HEK293 (cell line): ENCODE results near the gene ARRDC2.
"Not testable (repeated sequence)": the region's sequence is repeated elsewhere in the genome, so short reads cannot be mapped to it uniquely, and the experiment has no call there.

Experiments
- CTCF ChIA-PET: fragments of 350-600 bp; formaldehyde crosslinking; extraction: SDS; loops from one replicate; lab custom pipeline; 2021; ENCODE audit warnings: antibody characterized with exemption; lab: Yijun Ruan, JAX
- POLR2A ChIA-PET: fragments of 300-600 bp; formaldehyde crosslinking; extraction: SDS; loops from one replicate; lab custom pipeline; 2020; ENCODE audit warnings: antibody characterized with exemption, inconsistent platforms; lab: Yijun Ruan, JAX
- H3K27ac ChIP-seq: fragments of 200-500 bp; sonication (Bioruptor generic); 2 replicates; pipeline ENCODE4 v1.5.1; 2014; ENCODE audit warnings: low read depth, low read length, control low read depth, inconsistent platforms; ENCODE audit errors: extremely low read depth
- H3K36me3 ChIP-seq, 2 experiments: fragments of 200-500 bp in 1 of 2; sonication (Bioruptor generic) in 1 of 2; 1 replicate in 1 of 2; 2 replicates in 1 of 2; pipeline ENCODE4 v1.5.1; 2014 to 2017; ENCODE audit warnings: inconsistent platforms in 2 of 2, low read length in 2 of 2; ENCODE audit not compliant: control insufficient read depth in 2 of 2, insufficient read depth in 1 of 2
- H3K4me1 ChIP-seq: fragments of 200-500 bp; sonication (Bioruptor generic); 2 replicates; pipeline ENCODE4 v1.5.1; 2014; ENCODE audit warnings: mild to moderate bottlenecking, low read length, inconsistent platforms; ENCODE audit not compliant: control insufficient read depth, insufficient read depth
- H3K4me3 ChIP-seq: 2 replicates; pipeline ENCODE4 v1.5.1; 2011; ENCODE audit warnings: low read depth, mild to moderate bottlenecking, control low read depth, low read length, moderate library complexity
- H3K9me3 ChIP-seq: fragments of 200-500 bp; sonication (Bioruptor generic); 2 replicates; pipeline ENCODE4 v1.5.1; 2014; ENCODE audit warnings: low read depth, low read length, inconsistent platforms; ENCODE audit not compliant: control insufficient read depth, insufficient read depth
- ATF2 ChIP-seq: fragments of 450-650 bp; formaldehyde crosslinking; IDR thresholded peaks from 2 replicates; pipeline ENCODE4 v1.5.1; 2016; ENCODE audit warnings: missing biosample characterization, missing genetic modification characterization, low read depth
- BCL11A ChIP-seq: fragments of 450-650 bp; formaldehyde crosslinking; IDR thresholded peaks from 2 replicates; pipeline ENCODE4 v1.5.1; 2016; ENCODE audit warnings: low read depth, missing biosample characterization, missing genetic modification characterization
- EGR2 ChIP-seq: fragments of 450-650 bp; formaldehyde crosslinking; IDR thresholded peaks from 2 replicates; pipeline ENCODE4 v1.5.1; 2016; ENCODE audit warnings: low read depth, missing biosample characterization, missing genetic modification characterization
- GLIS2 ChIP-seq: fragments of 450-650 bp; formaldehyde crosslinking; IDR thresholded peaks from 2 replicates; pipeline ENCODE4 v1.5.1; 2016; ENCODE audit warnings: missing biosample characterization, missing genetic modification characterization
- HOXA7 ChIP-seq: sonication (generic); formaldehyde crosslinking; IDR thresholded peaks from 2 replicates; pipeline ENCODE4 v1.8.1; 2022; ENCODE audit warnings: missing genetic modification reagents, borderline replicate concordance
- OSR2 ChIP-seq: fragments of 450-650 bp; formaldehyde crosslinking; IDR thresholded peaks from 2 replicates; pipeline ENCODE4 v1.5.1; 2016; ENCODE audit warnings: missing biosample characterization, missing genetic modification characterization
- PRDM6 ChIP-seq: fragments of 450-650 bp; formaldehyde crosslinking; IDR thresholded peaks from 2 replicates; pipeline ENCODE4 v1.5.1; 2017; ENCODE audit warnings: missing biosample characterization, missing genetic modification characterization
- ZBTB44 ChIP-seq: fragments of 450-650 bp; IDR thresholded peaks from 2 replicates; pipeline ENCODE4 v1.5.1; 2018; ENCODE audit warnings: missing biosample characterization, mild to moderate bottlenecking, missing genetic modification characterization
- ZNF19 ChIP-seq: fragments of 450-650 bp; formaldehyde crosslinking; IDR thresholded peaks from 2 replicates; pipeline ENCODE4; 2016; ENCODE audit warnings: missing biosample characterization, missing genetic modification characterization, low read depth
- ZNF214 ChIP-seq: fragments of 450-650 bp; formaldehyde crosslinking; IDR thresholded peaks from 2 replicates; pipeline ENCODE4 v1.5.1; 2017; ENCODE audit warnings: missing biosample characterization, mild to moderate bottlenecking, missing genetic modification characterization, borderline replicate concordance
- ZNF24 ChIP-seq: fragments of 450-650 bp; formaldehyde crosslinking; IDR thresholded peaks from 2 replicates; pipeline ENCODE4 v1.5.1; 2016; ENCODE audit warnings: missing biosample characterization, missing genetic modification characterization
- ZNF426 ChIP-seq: fragments of 450-650 bp; formaldehyde crosslinking; IDR thresholded peaks from 2 replicates; pipeline ENCODE4 v1.5.1; 2017; ENCODE audit warnings: missing biosample characterization, missing genetic modification characterization, mild to moderate bottlenecking, inconsistent platforms, moderate library complexity
- ZNF510 ChIP-seq: fragments of 450-650 bp; formaldehyde crosslinking; IDR thresholded peaks from 2 replicates; pipeline ENCODE4 v1.5.1; 2018; ENCODE audit warnings: mild to moderate bottlenecking, missing genetic modification characterization, missing biosample characterization; ENCODE audit not compliant: insufficient replicate concordance
- ZNF514 ChIP-seq: fragments of 450-650 bp; formaldehyde crosslinking; IDR thresholded peaks from 2 replicates; pipeline ENCODE4 v1.5.1; 2016; ENCODE audit warnings: missing biosample characterization, missing genetic modification characterization
- ZNF530 ChIP-seq: fragments of 450-650 bp; formaldehyde crosslinking; IDR thresholded peaks from 2 replicates; pipeline ENCODE4 v1.5.1; 2016; ENCODE audit warnings: low read depth, missing biosample characterization, missing genetic modification characterization
- ZNF610 ChIP-seq: fragments of 450-650 bp; formaldehyde crosslinking; IDR thresholded peaks from 2 replicates; pipeline ENCODE4 v1.5.1; 2016; ENCODE audit warnings: missing biosample characterization, missing genetic modification characterization, borderline replicate concordance
- ZNF701 ChIP-seq: fragments of 450-650 bp; formaldehyde crosslinking; IDR thresholded peaks from 2 replicates; pipeline ENCODE4 v1.5.1; 2016; ENCODE audit warnings: missing biosample characterization, missing genetic modification characterization
- ZSCAN23 ChIP-seq: fragments of 450-650 bp; formaldehyde crosslinking; IDR thresholded peaks from 2 replicates; pipeline ENCODE4 v1.5.1; 2016; ENCODE audit warnings: missing biosample characterization, missing genetic modification characterization
- ZSCAN30 ChIP-seq: fragments of 450-650 bp; IDR thresholded peaks from 2 replicates; pipeline ENCODE4 v1.5.1; 2018; ENCODE audit warnings: missing biosample characterization, mild to moderate bottlenecking, missing genetic modification characterization, moderate library complexity
- TF ChIP-seq, protein P1 (sequence below): fragments of 450-650 bp; formaldehyde crosslinking; IDR thresholded peaks from 2 replicates; pipeline ENCODE4 v1.5.1; 2017; ENCODE audit warnings: missing biosample characterization, mild to moderate bottlenecking, missing genetic modification characterization, moderate library complexity
- TF ChIP-seq, protein P2 (sequence below): IDR thresholded peaks from 2 replicates; pipeline ENCODE4 v1.6.1; 2011; ENCODE audit warnings: mild to moderate bottlenecking, low read depth, low read length, borderline replicate concordance

The ARRDC2 gene

DNA sequence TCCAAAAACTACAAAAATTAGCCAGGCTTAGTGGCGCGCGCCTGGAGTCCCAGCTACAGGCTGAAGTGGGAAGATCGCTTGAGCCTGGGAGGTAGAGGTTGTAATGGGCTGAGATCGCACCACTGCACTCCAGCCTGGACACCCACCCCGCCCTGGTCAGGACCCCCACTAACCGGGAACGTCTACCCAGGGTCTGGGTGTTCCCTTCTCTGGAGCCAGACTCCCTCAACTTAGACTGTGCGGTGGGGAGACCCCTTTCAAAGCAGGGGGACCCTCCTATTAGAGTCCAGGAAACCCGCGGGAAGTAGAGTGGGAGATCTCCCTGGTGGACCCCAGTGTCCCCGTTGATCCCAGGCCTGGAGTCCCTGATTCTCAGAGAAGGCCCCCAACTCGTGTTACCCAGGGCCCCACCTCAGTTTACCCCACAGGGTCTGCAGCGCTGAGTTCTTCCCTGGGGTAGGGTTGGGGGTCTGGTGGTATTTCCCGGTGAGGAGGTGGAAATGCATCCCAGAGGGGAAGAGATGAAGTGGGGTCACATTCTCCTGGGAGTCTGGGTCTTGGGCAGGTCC is 6.1 kb upstream of the ARRDC2 start:
- Histone ChIP-seq H3K27ac (no peak overlapping the region), H3K36me3 (no peaks in the 10 kb centered on the region), H3K4me1 (no peaks in the 10 kb centered on the region)
- CTCF ChIA-PET, result interaction anchor here (0.6 to 1.9 kb wide), 3 partner anchors 56 to 64 kb away, joined by 4 to 6 read pairs (median 4); no protein-coding TSS in a partner anchor
- TF ChIP-seq OSR2 (tag by site-specific recombination), result no peak
- no peak for TF ChIP-seq HOXA7
- TF ChIP-seq GLIS2, result peak; percentile 32; the same call in 1 of the 2 replicates
- no peak for TF ChIP-seq ATF2 (tag by site-specific recombination)
- TF ChIP-seq ZNF701 (tag by site-specific recombination), result no peak
- TF ChIP-seq ZSCAN23 (tag by site-specific recombination), result no peak
- TF ChIP-seq, all 188 proteins: peak for 1
- POLR2A ChIA-PET, result interaction anchor here (0.6 to 1.3 kb wide), 3 partner anchors 54 to 249 kb away, joined by 3 to 6 read pairs (median 5); no protein-coding TSS in a partner anchor
- Histone ChIP-seq H3K9me3 (no peaks in the 10 kb centered on the region), H3K4me3 (peak overlapping the region; percentile 47)

- CTCF ChIA-PET, result interaction anchor here (0.6 to 2.1 kb wide), 5 partner anchors 55 to 143 kb away, joined by 4 to 7 read pairs (median 6); partner anchors contain the start of gene RPL18A
- Histone ChIP-seq H3K36me3 (no peaks in the 10 kb centered on the region), H3K9me3 (no peaks in the 10 kb centered on the region), H3K4me1 (no peaks in the 10 kb centered on the region), H3K27ac (no peak overlapping the region), H3K4me3 (no peak overlapping the region)
- TF ChIP-seq ZNF19 (tag by site-specific recombination) (no peak), ZNF426 (tag by site-specific recombination) (no peak), ZBTB44 (tag by site-specific recombination) (no peak), PRDM6 (no peak), ZNF530 (tag by site-specific recombination) (no peak), BCL11A (tag by site-specific recombination) (no peak), ZNF514 (tag by site-specific recombination) (no peak), ZNF510 (no peak), ZNF214 (tag by site-specific recombination) (no peak), ZSCAN30 (tag by site-specific recombination) (no peak), EGR2 (no peak), ZNF610 (tag by site-specific recombination) (no peak), ZNF24 (no peak)
- TF ChIP-seq, protein P1, sequence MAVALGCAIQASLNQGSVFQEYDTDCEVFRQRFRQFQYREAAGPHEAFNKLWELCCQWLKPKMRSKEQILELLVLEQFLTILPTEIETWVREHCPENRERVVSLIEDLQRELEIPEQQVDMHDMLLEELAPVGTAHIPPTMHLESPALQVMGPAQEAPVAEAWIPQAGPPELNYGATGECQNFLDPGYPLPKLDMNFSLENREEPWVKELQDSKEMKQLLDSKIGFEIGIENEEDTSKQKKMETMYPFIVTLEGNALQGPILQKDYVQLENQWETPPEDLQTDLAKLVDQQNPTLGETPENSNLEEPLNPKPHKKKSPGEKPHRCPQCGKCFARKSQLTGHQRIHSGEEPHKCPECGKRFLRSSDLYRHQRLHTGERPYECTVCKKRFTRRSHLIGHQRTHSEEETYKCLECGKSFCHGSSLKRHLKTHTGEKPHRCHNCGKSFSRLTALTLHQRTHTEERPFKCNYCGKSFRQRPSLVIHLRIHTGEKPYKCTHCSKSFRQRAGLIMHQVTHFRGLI (tag by site-specific recombination), result no peak
- TF ChIP-seq, protein P2, sequence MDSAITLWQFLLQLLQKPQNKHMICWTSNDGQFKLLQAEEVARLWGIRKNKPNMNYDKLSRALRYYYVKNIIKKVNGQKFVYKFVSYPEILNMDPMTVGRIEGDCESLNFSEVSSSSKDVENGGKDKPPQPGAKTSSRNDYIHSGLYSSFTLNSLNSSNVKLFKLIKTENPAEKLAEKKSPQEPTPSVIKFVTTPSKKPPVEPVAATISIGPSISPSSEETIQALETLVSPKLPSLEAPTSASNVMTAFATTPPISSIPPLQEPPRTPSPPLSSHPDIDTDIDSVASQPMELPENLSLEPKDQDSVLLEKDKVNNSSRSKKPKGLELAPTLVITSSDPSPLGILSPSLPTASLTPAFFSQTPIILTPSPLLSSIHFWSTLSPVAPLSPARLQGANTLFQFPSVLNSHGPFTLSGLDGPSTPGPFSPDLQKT, result no peak
- POLR2A ChIA-PET, result interaction anchor here (0.6 to 1.3 kb wide), 2 partner anchors 54 to 248 kb away, joined by 5 to 6 read pairs; no protein-coding TSS in a partner anchor
These were observed 5.6 kb upstream of the ARRDC2 start for GRCh38 chr19:18002347-18002850.

GRCh38 chr19:18005750-18006149 is 2.2 kb upstream of the ARRDC2 start:
- H3K27ac ChIP-seq, H3K36me3 ChIP-seq, H3K9me3 ChIP-seq, POLR2A ChIA-PET, H3K4me3 ChIP-seq, H3K4me1 ChIP-seq: not testable (repeated sequence)
- CTCF ChIA-PET, result interaction anchor here (0.6 to 6.7 kb wide), 4 partner anchors 10 to 270 kb away, joined by 3 to 101 read pairs (median 4); no protein-coding TSS in a partner anchor
